Naive thymus-derived CD4-positive, alpha-beta T cell (primary cell): Measurements from ENCODE around the gene DYNC1I1. TPM values are rescaled to one million over a fixed set of nuclear protein-coding genes. Genes with fewer than 3 reads are reported as not detected.
"Not testable (repeated sequence)": the region's sequence is repeated elsewhere in the genome, so short reads cannot be mapped to it uniquely, and the experiment has no call there.

Experiments used
- ATAC-seq: fragments of 150-1000 bp; cut with Tn5 transposase; 2 replicates; pipeline ENCODE4 v1.10.0; 2021; ENCODE audit warnings: mild to moderate bottlenecking, moderate library complexity
- CTCF ChIA-PET: fragments of 350-600 bp; sonication (Branson Sonifier 250); formaldehyde crosslinking; loops from one replicate; lab custom pipeline; 2021; ENCODE audit warnings: antibody characterized with exemption; lab: Charles Lee
- POLR2A ChIA-PET: fragments of 350-600 bp; sonication (Branson Sonifier 250); formaldehyde crosslinking; loops from one replicate; lab custom pipeline; 2021; ENCODE audit warnings: antibody characterized with exemption, inconsistent platforms; lab: Charles Lee
- DNase-seq, 9 donors: peaks; one replicate each; pipeline versions ENCODE4 v3.0.0 to v3.0.0-alpha.2; 2020 to 2022; ENCODE audit warnings: mixed read lengths in 1 of 9
- H3K27ac ChIP-seq: one replicate; pipeline ENCODE4 v1.7.0; 2013; ENCODE audit warnings: mild to moderate bottlenecking, low read depth, low read length, moderate library complexity
- H3K27me3 ChIP-seq, 2 donors: one replicate each; pipeline ENCODE4 v1.7.0; 2013; ENCODE audit warnings: low read length in 2 of 2, mild to moderate bottlenecking in 2 of 2, moderate library complexity in 2 of 2; ENCODE audit not compliant: control insufficient read depth in 2 of 2, insufficient read depth in 2 of 2
- H3K36me3 ChIP-seq, 3 experiments: 1 replicate in 2 of 3; 2 replicates in 1 of 3; pipeline ENCODE4 v1.7.0; 2013; ENCODE audit warnings: low read length in 3 of 3, mild to moderate bottlenecking in 3 of 3, moderate library complexity in 1 of 3; ENCODE audit not compliant: insufficient read depth in 3 of 3, control insufficient read depth in 2 of 3
- H3K4me1 ChIP-seq, 2 donors: one replicate each; pipeline ENCODE4 v1.7.0; 2013; ENCODE audit warnings: low read length in 2 of 2, mild to moderate bottlenecking in 2 of 2, moderate library complexity in 1 of 2; ENCODE audit not compliant: control insufficient read depth in 2 of 2, insufficient read depth in 2 of 2
- H3K4me3 ChIP-seq: 2 replicates; pipeline ENCODE4 v1.7.0; 2013; ENCODE audit warnings: mild to moderate bottlenecking, low read length
- H3K9me3 ChIP-seq, 3 experiments: 1 replicate in 2 of 3; 2 replicates in 1 of 3; pipeline ENCODE4 v1.7.0; 2013; ENCODE audit warnings: low read length in 3 of 3; ENCODE audit not compliant: control insufficient read depth in 2 of 3
- H3K27ac Mint-ChIP-seq, 9 donors: one replicate each; pipeline ENCODE4 v1.8.0; 2020 to 2022; ENCODE audit warnings: mixed read lengths in 9 of 9, mild to moderate bottlenecking in 8 of 9, moderate library complexity in 5 of 9, inconsistent platforms in 2 of 9
- H3K27me3 Mint-ChIP-seq, 5 donors: one replicate each; pipeline ENCODE4 v1.8.0; 2021 to 2022; ENCODE audit warnings: mixed read lengths in 5 of 5, mild to moderate bottlenecking in 1 of 5
- H3K36me3 Mint-ChIP-seq, 5 donors: one replicate each; pipeline ENCODE4 v1.8.0; 2020 to 2022; ENCODE audit warnings: mixed read lengths in 5 of 5, mild to moderate bottlenecking in 3 of 5, inconsistent platforms in 1 of 5
- H3K4me1 Mint-ChIP-seq, 7 donors: one replicate each; pipeline ENCODE4 v1.8.0; 2020 to 2022; ENCODE audit warnings: mixed read lengths in 7 of 7, mild to moderate bottlenecking in 3 of 7, inconsistent platforms in 1 of 7
- H3K4me3 Mint-ChIP-seq, 10 donors: one replicate each; pipeline ENCODE4 v1.8.0; 2020 to 2022; ENCODE audit warnings: mild to moderate bottlenecking in 10 of 10, mixed read lengths in 10 of 10, moderate library complexity in 6 of 10, inconsistent platforms in 2 of 10
- H3K9me3 Mint-ChIP-seq, 11 donors: one replicate each; pipeline ENCODE4 v1.8.0; 2020 to 2022; ENCODE audit warnings: mixed read lengths in 11 of 11, mild to moderate bottlenecking in 4 of 11, inconsistent platforms in 1 of 11, moderate library complexity in 1 of 11
- intact Hi-C, 2 donors: fragments of 100-400 bp; cut with micrococcal nuclease; formaldehyde crosslinking; loops; one replicate each; pipeline ENCODE4 v1.15.1; 2023
- polyA plus RNA-seq, 2 donors: library from polyadenylated mRNA; unstranded; fragments of 300-500 nt; fragmentation: Illumina TruSeq; gene quantifications; one replicate each; pipeline ENCODE4 v1.2.3, GENCODE V29; 2021
- total RNA-seq, 6 experiments: library from RNA in 5 of 6; stranded (reverse) in 5 of 6; gene quantifications; 1 replicate in 5 of 6; 2 replicates in 1 of 6; pipeline ENCODE4 v1.2.3 and lab custom pipeline; 2021 to 2026

The DYNC1I1 gene
- total and polyA plus RNA-seq, 7 experiments from 2014 or later, result 0.61 TPM; not detected in 6

DNA sequence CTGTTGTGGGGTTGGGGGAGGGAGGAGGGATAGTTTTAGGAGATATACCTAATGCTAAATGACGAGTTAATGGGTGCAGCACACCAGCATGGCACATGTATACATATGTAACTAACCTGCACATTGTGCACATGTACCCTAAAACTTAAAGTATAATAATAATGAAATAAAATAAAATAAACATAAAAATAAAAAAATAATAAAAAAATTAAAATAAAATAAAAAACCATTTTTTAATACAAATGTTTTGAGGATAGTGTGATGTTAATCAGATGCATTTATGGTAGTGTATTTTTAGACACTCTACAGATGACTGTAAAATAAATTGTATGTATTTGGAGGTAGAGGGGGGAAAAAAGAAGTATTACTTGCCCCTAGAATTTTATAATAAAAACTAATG lies 172.5 kb downstream of the DYNC1I1 start:
- POLR2A ChIA-PET, H3K36me3 ChIP-seq, H3K4me3 Mint-ChIP-seq, intact Hi-C loops, H3K9me3 Mint-ChIP-seq, H3K27ac Mint-ChIP-seq, ATAC-seq, H3K36me3 Mint-ChIP-seq, H3K4me1 ChIP-seq, H3K27me3 ChIP-seq, H3K4me1 Mint-ChIP-seq, CTCF ChIA-PET, H3K27ac ChIP-seq, H3K4me3 ChIP-seq, DNase-seq, H3K9me3 ChIP-seq: not testable (repeated sequence)
- H3K27me3 Mint-ChIP-seq, result peaks cover 0 to 15% (median 4%) of the 10 kb centered on the region in 5 donors

DNA sequence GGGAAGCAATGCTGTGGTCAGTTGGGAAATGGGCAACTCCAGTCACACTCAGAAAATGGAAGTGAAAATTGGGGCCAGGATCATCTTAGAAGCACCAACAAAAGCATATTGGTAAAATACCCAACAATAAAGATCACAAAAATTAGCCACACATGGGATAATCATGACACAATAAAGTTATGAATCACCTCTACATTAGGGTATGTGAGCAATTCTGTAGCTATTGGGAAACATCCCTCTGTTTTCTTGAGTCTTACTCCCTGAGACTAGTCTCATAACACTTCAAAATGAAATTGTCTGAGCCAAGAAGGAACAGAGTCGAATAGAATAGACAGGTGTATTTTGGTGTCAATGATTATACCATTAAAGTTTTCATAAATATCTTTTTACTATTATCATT lies 178.3 kb downstream of the DYNC1I1 start:
- Mint-ChIP-seq H3K27ac (no peak overlapping the region), H3K9me3 (no peaks in the 10 kb centered on the region), H3K36me3 (no peaks in the 10 kb centered on the region), H3K27me3 (peaks cover 0 to 23% (median 4%) of the 10 kb centered on the region in 5 donors), H3K4me1 (no peaks in the 10 kb centered on the region), H3K4me3 (no peak overlapping the region)
- H3K4me1 ChIP-seq, result no peaks in the 10 kb centered on the region
- H3K4me3 ChIP-seq, result no peak overlapping the region
- CTCF ChIA-PET, result no interaction called here
- no peaks in the 10 kb centered on the region for H3K9me3 ChIP-seq
- no peak for ATAC-seq
- no peak for DNase-seq
- H3K36me3 ChIP-seq, result no peaks in the 10 kb centered on the region
- POLR2A ChIA-PET, result no interaction called here
- H3K27ac ChIP-seq, result no peak overlapping the region
- intact Hi-C loops, result no loop called here
- no peaks in the 10 kb centered on the region for H3K27me3 ChIP-seq

GRCh38 chr7:95951531-95951930 lies 179.2 kb downstream of the DYNC1I1 start:
- H3K36me3 Mint-ChIP-seq, result no peaks in the 10 kb centered on the region
- peaks cover 0 to 23% (median 4%) of the 10 kb centered on the region in 5 donors for H3K27me3 Mint-ChIP-seq
- H3K27me3 ChIP-seq, result no peaks in the 10 kb centered on the region
- no peak overlapping the region for H3K4me3 ChIP-seq
- H3K4me1 Mint-ChIP-seq, result no peaks in the 10 kb centered on the region
- ATAC-seq (no peak), DNase-seq (no peak)
- intact Hi-C loops, result no loop called here
- H3K9me3 Mint-ChIP-seq, result no peaks in the 10 kb centered on the region
- no peaks in the 10 kb centered on the region for H3K36me3 ChIP-seq
- H3K9me3 ChIP-seq, result no peaks in the 10 kb centered on the region
- no peak overlapping the region for H3K27ac ChIP-seq
- CTCF ChIA-PET, result no interaction called here
- no peak overlapping the region for H3K4me3 Mint-ChIP-seq
- no peaks in the 10 kb centered on the region for H3K4me1 ChIP-seq
- H3K27ac Mint-ChIP-seq, result no peak overlapping the region
- POLR2A ChIA-PET, result no interaction called here

GRCh38 chr7:95951997-95952795 lies 179.8 kb downstream of the DYNC1I1 start:
- intact Hi-C loops, result no loop called here
- Mint-ChIP-seq H3K27ac (no peak overlapping the region), H3K27me3 (peaks cover 0 to 26% (median 4%) of the 10 kb centered on the region in 5 donors), H3K4me1 (no peaks in the 10 kb centered on the region), H3K9me3 (peaks cover 0 to 2% (median 0%) of the 10 kb centered on the region in 11 donors), H3K4me3 (no peak overlapping the region), H3K36me3 (no peaks in the 10 kb centered on the region)
- no peaks in the 10 kb centered on the region for H3K9me3 ChIP-seq
- no peaks in the 10 kb centered on the region for H3K4me1 ChIP-seq
- H3K27me3 ChIP-seq, result no peaks in the 10 kb centered on the region
- no peak overlapping the region for H3K4me3 ChIP-seq
- DNase-seq (no peak), ATAC-seq (no peak)
- H3K27ac ChIP-seq, result no peak overlapping the region
- CTCF ChIA-PET, result no interaction called here
- POLR2A ChIA-PET, result no interaction called here
- no peaks in the 10 kb centered on the region for H3K36me3 ChIP-seq

- Mint-ChIP-seq H3K4me1 (no peaks in the 10 kb centered on the region), H3K27me3 (peaks cover 0 to 32% (median 4%) of the 10 kb centered on the region in 5 donors), H3K4me3 (no peak overlapping the region), H3K27ac (no peak overlapping the region), H3K9me3 (peaks cover 0 to 2% (median 0%) of the 10 kb centered on the region in 11 donors), H3K36me3 (no peaks in the 10 kb centered on the region)
- Histone ChIP-seq H3K9me3 (no peaks in the 10 kb centered on the region), H3K27ac (no peak overlapping the region), H3K27me3 (no peaks in the 10 kb centered on the region), H3K4me3 (no peak overlapping the region), H3K36me3 (no peaks in the 10 kb centered on the region), H3K4me1 (no peaks in the 10 kb centered on the region)
- DNase-seq (no peak), ATAC-seq (no peak)
- POLR2A ChIA-PET, result no interaction called here
- intact Hi-C loops, result no loop called here
- CTCF ChIA-PET, result no interaction called here
Measured at GRCh38 chr7:95952851-95953250, 180.5 kb downstream of the DYNC1I1 start.

DNA sequence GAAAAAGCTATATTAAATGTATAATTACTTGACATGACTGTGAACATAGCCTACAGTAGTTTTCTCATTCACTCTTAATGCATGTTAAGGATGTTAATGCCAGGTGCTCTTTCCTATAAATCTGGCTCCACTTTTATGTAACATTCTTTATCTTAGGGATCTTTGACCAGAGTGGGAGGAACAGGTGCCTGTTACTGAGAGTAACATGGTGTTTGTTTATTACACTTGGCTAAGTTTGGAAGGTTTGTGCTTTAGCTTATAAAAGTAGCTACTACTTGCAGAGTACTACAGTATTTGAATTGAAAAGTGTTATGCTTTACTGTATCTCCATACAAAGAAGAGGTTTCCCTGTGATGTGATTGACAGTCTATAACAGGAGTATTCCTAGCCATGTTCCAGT lies 183.4 kb downstream of the DYNC1I1 start:
- H3K27me3 ChIP-seq, result no peaks in the 10 kb centered on the region
- intact Hi-C loops, result no loop called here
- no peaks in the 10 kb centered on the region for H3K9me3 ChIP-seq
- Mint-ChIP-seq H3K27me3 (peaks cover 0 to 24% (median 0%) of the 10 kb centered on the region in 5 donors), H3K4me1 (no peaks in the 10 kb centered on the region), H3K27ac (no peak overlapping the region), H3K4me3 (no peak overlapping the region), H3K36me3 (no peaks in the 10 kb centered on the region), H3K9me3 (peaks cover 0 to 5% (median 0%) of the 10 kb centered on the region in 11 donors)
- ATAC-seq, result no peak
- no peaks in the 10 kb centered on the region for H3K4me1 ChIP-seq
- no peak overlapping the region for H3K4me3 ChIP-seq
- ChIA-PET CTCF (no interaction called here), POLR2A (no interaction called here)
- no peak for DNase-seq
- H3K27ac ChIP-seq, result no peak overlapping the region
- no peaks in the 10 kb centered on the region for H3K36me3 ChIP-seq

DNA sequence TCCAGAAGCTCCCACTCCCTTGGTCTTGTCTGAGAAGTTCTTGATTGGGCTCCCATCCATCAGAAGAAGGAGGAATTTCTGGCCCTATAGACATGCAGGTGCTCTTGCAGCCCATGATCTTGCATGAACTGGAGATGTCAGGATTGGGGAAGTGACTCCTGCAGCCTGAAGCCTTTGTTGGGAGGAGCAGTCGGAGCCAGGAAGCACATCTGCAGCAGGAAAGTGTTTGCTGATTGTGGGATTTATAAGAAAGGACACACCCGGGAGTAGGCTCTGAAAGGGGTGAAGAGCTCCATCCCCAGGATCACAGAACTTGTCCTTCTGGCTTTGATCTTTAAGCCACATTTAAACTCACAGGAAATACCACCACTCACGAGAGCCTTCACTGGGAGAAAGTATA lies 185.2 kb downstream of the DYNC1I1 start:
- no peaks in the 10 kb centered on the region for H3K36me3 ChIP-seq
- DNase-seq, result no peak
- ChIA-PET POLR2A (no interaction called here), CTCF (no interaction called here)
- Mint-ChIP-seq H3K27me3 (peaks cover 0 to 23% (median 5%) of the 10 kb centered on the region in 5 donors), H3K9me3 (peaks cover 0 to 5% (median 0%) of the 10 kb centered on the region in 11 donors), H3K4me3 (no peak overlapping the region), H3K4me1 (no peaks in the 10 kb centered on the region), H3K27ac (no peak overlapping the region), H3K36me3 (no peaks in the 10 kb centered on the region)
- intact Hi-C loops, result no loop called here
- no peaks in the 10 kb centered on the region for H3K9me3 ChIP-seq
- no peak overlapping the region for H3K27ac ChIP-seq
- H3K4me3 ChIP-seq, result no peak overlapping the region
- H3K4me1 ChIP-seq, result no peaks in the 10 kb centered on the region
- no peaks in the 10 kb centered on the region for H3K27me3 ChIP-seq
- ATAC-seq, result no peak
